Fibroblast of lung (primary cell): ENCODE measurements around the gene B3GALNT2. TPM values are rescaled to one million over a fixed set of nuclear protein-coding genes. Genes with fewer than 3 reads are reported as not detected.
"Not testable (repeated sequence)": the region's sequence is repeated elsewhere in the genome, so short reads cannot be mapped to it uniquely, and the experiment has no call there.

ENCODE experiments used
- DNase-seq, 2 donors: peaks; one replicate each; pipeline versions ENCODE4 v3.0.0 to v3.0.0-alpha.2; 2010; ENCODE audit warnings: low read depth in 2 of 2
- H2AFZ ChIP-seq: 2 replicates; pipeline ENCODE4 v1.5.1; 2012; ENCODE audit warnings: low read length, control low read depth, inconsistent platforms
- H3K27ac ChIP-seq: 2 replicates; pipeline ENCODE4 v1.5.1; 2011; ENCODE audit warnings: low read length, control low read depth; ENCODE audit not compliant: insufficient read depth
- H3K27me3 ChIP-seq: 2 replicates; pipeline ENCODE4 v1.5.1; 2011; ENCODE audit warnings: mild to moderate bottlenecking, low read length; ENCODE audit not compliant: control insufficient read depth, insufficient read depth
- H3K36me3 ChIP-seq: 2 replicates; pipeline ENCODE4 v1.5.1; 2011; ENCODE audit warnings: low read length; ENCODE audit not compliant: control insufficient read depth, insufficient read depth
- H3K4me1 ChIP-seq: 2 replicates; pipeline ENCODE4 v1.5.1; 2011; ENCODE audit warnings: low read length; ENCODE audit not compliant: control insufficient read depth, insufficient read depth; ENCODE audit errors: extremely low read depth
- H3K4me2 ChIP-seq: 2 replicates; pipeline ENCODE4 v1.5.1; 2011; ENCODE audit warnings: low read length, control low read depth; ENCODE audit not compliant: insufficient read depth; ENCODE audit errors: extremely low read depth
- H3K4me3 ChIP-seq, 4 experiments: fragments of 200-600 bp in 1 of 4; sonication (generic) in 1 of 4; replicated peaks in 1 of 4; 2 replicates each; pipeline ENCODE4 v1.5.1; 2011 to 2016; ENCODE audit warnings: low read length in 4 of 4, low read depth in 3 of 4, mild to moderate bottlenecking in 3 of 4, control low read depth in 2 of 4, inconsistent platforms in 1 of 4, mixed read lengths in 1 of 4; ENCODE audit not compliant: insufficient read depth in 1 of 4; ENCODE audit errors: control extremely low read depth in 1 of 4
- H3K79me2 ChIP-seq: 2 replicates; pipeline ENCODE4 v1.5.1; 2012; ENCODE audit warnings: mild to moderate bottlenecking, low read length, inconsistent platforms; ENCODE audit not compliant: control insufficient read depth, insufficient read depth
- H3K9ac ChIP-seq: 2 replicates; pipeline ENCODE4 v1.5.1; 2011; ENCODE audit warnings: mild to moderate bottlenecking, low read length, control low read depth; ENCODE audit not compliant: insufficient read depth
- H3K9me3 ChIP-seq: 2 replicates; pipeline ENCODE4 v1.5.1; 2012; ENCODE audit warnings: low read depth, low read length; ENCODE audit not compliant: control insufficient read depth, insufficient read depth
- H4K20me1 ChIP-seq: 2 replicates; pipeline ENCODE4 v1.5.1; 2011; ENCODE audit warnings: low read length; ENCODE audit not compliant: control insufficient read depth, insufficient read depth; ENCODE audit errors: extremely low read depth
- EZH2 ChIP-seq: IDR thresholded peaks from 2 replicates; pipeline ENCODE4 v1.5.1; 2012; ENCODE audit warnings: low read length, control low read depth, mild to moderate bottlenecking; ENCODE audit errors: missing control alignments
- polyA plus RNA-seq, 2 donors: library from polyadenylated mRNA; depleted of rRNA in 1 of 2; stranded (reverse) in 1 of 2; unstranded in 1 of 2; fragments of >200 nt; gene quantifications; 2 replicates each; pipeline ENCODE4 v1.2.1, GENCODE V29; 2011 to 2012; ENCODE audit warnings: missing spikeins in 1 of 2
- total RNA-seq: library from RNA; depleted of rRNA; stranded (reverse); fragments of >200 nt; gene quantifications from 2 replicates; pipeline ENCODE4 v1.2.1, GENCODE V29; 2014
- TF ChIP-seq, protein P1 (sequence below), 2 donors: IDR thresholded peaks in 1 of 2; conservative IDR thresholded peaks in 1 of 2; 1 replicate in 1 of 2; 2 replicates in 1 of 2; pipeline ENCODE4 v1.5.1; 2011 to 2012; ENCODE audit warnings: low read length in 2 of 2, control low read depth in 1 of 2, inconsistent platforms in 1 of 2, low read depth in 1 of 2, mild to moderate bottlenecking in 1 of 2

Gene B3GALNT2
- total and polyA plus RNA-seq, 2 donors (not counting 1 experiment from before 2014, with no cell fraction given), result 23.1 to 51.4 TPM

DNA sequence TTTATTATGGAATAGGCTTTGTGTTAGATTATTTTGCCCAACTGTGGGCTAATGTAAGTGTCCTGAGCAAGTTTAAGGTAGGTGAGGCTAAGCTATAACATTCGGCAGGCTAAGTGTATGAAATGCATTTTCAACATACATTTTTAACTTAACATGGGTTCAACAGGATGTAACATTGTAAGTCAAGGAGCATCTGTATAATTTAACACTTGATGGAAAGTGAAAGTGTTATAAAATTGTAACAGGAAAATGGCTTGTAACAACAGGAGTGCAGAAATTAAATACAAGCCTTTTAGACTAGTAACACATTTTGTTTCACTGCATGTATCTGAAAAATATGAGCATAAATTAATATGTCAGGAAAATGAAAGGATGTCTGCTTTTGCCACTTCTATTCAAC, 42.3 kb downstream of the B3GALNT2 start:
- H4K20me1 ChIP-seq, result no peaks in the 10 kb centered on the region
- H3K4me3 ChIP-seq, result no peak overlapping the region
- no peaks in the 10 kb centered on the region for H3K9me3 ChIP-seq
- DNase-seq, result no peak
- no peak overlapping the region for H3K9ac ChIP-seq
- H3K79me2 ChIP-seq, result no peaks in the 10 kb centered on the region
- H3K4me2 ChIP-seq, result no peak overlapping the region
- H3K27me3 ChIP-seq, result no peaks in the 10 kb centered on the region
- TF ChIP-seq EZH2, result no peak
- TF ChIP-seq, protein P1, sequence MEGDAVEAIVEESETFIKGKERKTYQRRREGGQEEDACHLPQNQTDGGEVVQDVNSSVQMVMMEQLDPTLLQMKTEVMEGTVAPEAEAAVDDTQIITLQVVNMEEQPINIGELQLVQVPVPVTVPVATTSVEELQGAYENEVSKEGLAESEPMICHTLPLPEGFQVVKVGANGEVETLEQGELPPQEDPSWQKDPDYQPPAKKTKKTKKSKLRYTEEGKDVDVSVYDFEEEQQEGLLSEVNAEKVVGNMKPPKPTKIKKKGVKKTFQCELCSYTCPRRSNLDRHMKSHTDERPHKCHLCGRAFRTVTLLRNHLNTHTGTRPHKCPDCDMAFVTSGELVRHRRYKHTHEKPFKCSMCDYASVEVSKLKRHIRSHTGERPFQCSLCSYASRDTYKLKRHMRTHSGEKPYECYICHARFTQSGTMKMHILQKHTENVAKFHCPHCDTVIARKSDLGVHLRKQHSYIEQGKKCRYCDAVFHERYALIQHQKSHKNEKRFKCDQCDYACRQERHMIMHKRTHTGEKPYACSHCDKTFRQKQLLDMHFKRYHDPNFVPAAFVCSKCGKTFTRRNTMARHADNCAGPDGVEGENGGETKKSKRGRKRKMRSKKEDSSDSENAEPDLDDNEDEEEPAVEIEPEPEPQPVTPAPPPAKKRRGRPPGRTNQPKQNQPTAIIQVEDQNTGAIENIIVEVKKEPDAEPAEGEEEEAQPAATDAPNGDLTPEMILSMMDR (conservative IDR thresholded peaks at IDR 0.05 in 1 of 2, IDR thresholded peaks at IDR 0.05 in 1 of 2; ENCODE audit: low read depth in 1 of 2, low read length in 2 of 2), result no peak
- no peaks in the 10 kb centered on the region for H3K36me3 ChIP-seq
- no peaks in the 10 kb centered on the region for H3K4me1 ChIP-seq
- no peak overlapping the region for H2AFZ ChIP-seq
- no peak overlapping the region for H3K27ac ChIP-seq

DNA sequence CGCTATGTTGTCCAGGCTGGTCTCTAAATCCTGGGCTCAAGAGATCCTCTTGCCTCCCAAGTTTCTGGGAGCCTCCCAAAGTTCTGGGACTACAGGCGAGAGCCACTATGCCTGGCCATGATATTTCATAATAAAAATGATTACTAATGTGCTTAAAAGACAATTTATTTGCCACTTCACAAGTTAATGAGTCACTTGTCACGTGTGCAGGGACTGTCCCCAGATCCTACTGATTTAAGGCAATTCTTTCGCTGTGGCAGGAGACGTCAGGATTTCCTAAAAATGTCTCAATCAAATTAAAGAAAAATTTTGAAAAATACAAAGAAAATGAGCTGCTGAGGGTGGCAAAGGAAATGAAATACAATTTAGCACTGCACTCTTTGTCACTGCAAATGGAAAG, 43.5 kb downstream of the B3GALNT2 start:
- TF ChIP-seq EZH2, result no peak
- TF ChIP-seq, protein P1 (conservative IDR thresholded peaks at IDR 0.05 in 1 of 2, IDR thresholded peaks at IDR 0.05 in 1 of 2; ENCODE audit: low read depth in 1 of 2, low read length in 2 of 2), result no peak
- Histone ChIP-seq H3K9me3 (no peaks in the 10 kb centered on the region), H4K20me1 (no peaks in the 10 kb centered on the region), H3K79me2 (no peaks in the 10 kb centered on the region), H3K4me2 (no peak overlapping the region), H3K9ac (no peak overlapping the region), H3K4me1 (no peaks in the 10 kb centered on the region), H2AFZ (no peak overlapping the region), H3K27me3 (no peaks in the 10 kb centered on the region), H3K36me3 (no peaks in the 10 kb centered on the region), H3K4me3 (no peak overlapping the region), H3K27ac (no peak overlapping the region)
- no peak for DNase-seq

DNA sequence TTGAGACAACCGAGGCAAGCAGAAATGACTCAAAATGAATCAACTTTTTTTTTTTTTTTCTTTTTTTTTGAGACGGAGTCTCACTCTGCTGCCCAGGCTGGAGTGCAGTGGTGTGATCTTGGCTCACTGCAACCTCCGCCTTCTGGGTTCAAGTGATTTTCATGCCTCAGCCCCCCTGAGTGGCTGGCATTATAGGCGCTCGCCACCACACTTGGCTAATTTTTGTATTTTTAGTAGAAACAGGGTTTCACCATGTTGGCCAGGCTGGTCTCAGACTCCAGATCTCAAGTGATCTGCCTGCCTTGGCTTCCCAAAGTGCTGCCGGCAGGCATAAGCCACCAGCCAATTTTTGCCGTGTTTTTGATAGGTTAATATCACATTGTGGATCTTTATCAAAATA, 46.4 kb downstream of the B3GALNT2 start:
- not testable (repeated sequence) for H3K9ac ChIP-seq, H3K9me3 ChIP-seq, H3K79me2 ChIP-seq, H3K27ac ChIP-seq, H3K36me3 ChIP-seq, H3K27me3 ChIP-seq, H3K4me3 ChIP-seq, H2AFZ ChIP-seq, DNase-seq, H4K20me1 ChIP-seq, H3K4me2 ChIP-seq, H3K4me1 ChIP-seq
